ENCODE measurements around the gene GALR3.

Gene GALR3

GRCh38 chr22:37831472-37831871 lies 8.3 kb downstream of the GALR3 start:
- TF ChIP-seq ZNF565 (CRISPR knock-in tag; conservative IDR thresholded peaks at IDR 0.05; ENCODE audit: low read depth): no peak
- no peak for TF ChIP-seq BACH2 (CRISPR knock-in tag; IDR thresholded peaks at IDR 0.05; ENCODE audit: borderline replicate concordance)
- no peak for TF ChIP-seq ARNTL (CRISPR knock-in tag; IDR thresholded peaks at IDR 0.05; ENCODE audit: borderline replicate concordance, low read depth)
- no peak for TF ChIP-seq ZFP30 (CRISPR knock-in tag; IDR thresholded peaks at IDR 0.05)
- no peak for TF ChIP-seq ZNF70 (CRISPR knock-in tag; IDR thresholded peaks at IDR 0.05)
- TF ChIP-seq ZNF8 (CRISPR knock-in tag; IDR thresholded peaks at IDR 0.05): no peak
- no peak for TF ChIP-seq PPARA (CRISPR knock-in tag; IDR thresholded peaks at IDR 0.05; ENCODE audit: borderline replicate concordance)
- no peak for TF ChIP-seq ZC3H10 (CRISPR knock-in tag; IDR thresholded peaks at IDR 0.05)
- TF ChIP-seq RARB (CRISPR knock-in tag; IDR thresholded peaks at IDR 0.05): no peak
- no peak for TF ChIP-seq TOX (CRISPR knock-in tag; IDR thresholded peaks at IDR 0.05; ENCODE audit: borderline replicate concordance)
- no peak for ATAC-seq

GRCh38 chr22:37832022-37832857 lies 9.1 kb downstream of the GALR3 start:
- no peak for TF ChIP-seq TSHZ2 (CRISPR knock-in tag; IDR thresholded peaks at IDR 0.05)
- TF ChIP-seq RARB (CRISPR knock-in tag; IDR thresholded peaks at IDR 0.05): no peak
- TF ChIP-seq CSRNP3 (CRISPR knock-in tag; IDR thresholded peaks at IDR 0.05): no peak
- no peak for TF ChIP-seq ZFP3 (CRISPR knock-in tag; IDR thresholded peaks at IDR 0.05)
- no peak for TF ChIP-seq ZNF8 (CRISPR knock-in tag; IDR thresholded peaks at IDR 0.05)
- TF ChIP-seq ZNF565 (CRISPR knock-in tag; conservative IDR thresholded peaks at IDR 0.05; ENCODE audit: low read depth): no peak
- TF ChIP-seq PATZ1 (CRISPR knock-in tag; IDR thresholded peaks at IDR 0.05; ENCODE audit: borderline replicate concordance): no peak
- no peak for TF ChIP-seq TCF4 (CRISPR knock-in tag; IDR thresholded peaks at IDR 0.05; ENCODE audit: borderline replicate concordance)
- no peak for TF ChIP-seq POU6F1 (CRISPR knock-in tag; IDR thresholded peaks at IDR 0.05; ENCODE audit: borderline replicate concordance, low read depth)
- TF ChIP-seq OSR1 (CRISPR knock-in tag; IDR thresholded peaks at IDR 0.05): no peak
- no peak for TF ChIP-seq SNAI2 (CRISPR knock-in tag; IDR thresholded peaks at IDR 0.05)
- no peak for ATAC-seq

- no peak for ATAC-seq
Measured at GRCh38 chr22:37842015-37842793, 19.0 kb downstream of the GALR3 start.

More at GRCh38 chr22:37842015-37842793, 19.0 kb downstream of the GALR3 start:
- no peak for TF ChIP-seq BACH2 (CRISPR knock-in tag; IDR thresholded peaks at IDR 0.05; ENCODE audit: borderline replicate concordance)
- TF ChIP-seq OSR1 (CRISPR knock-in tag; IDR thresholded peaks at IDR 0.05): no peak
- no peak for TF ChIP-seq POU6F1 (CRISPR knock-in tag; IDR thresholded peaks at IDR 0.05; ENCODE audit: borderline replicate concordance, low read depth)
- TF ChIP-seq CSDC2 (CRISPR knock-in tag; IDR thresholded peaks at IDR 0.05): no peak
